GM21381 (cell line): ENCODE data around the gene HOXB5.

Source experiments
- ATAC-seq: cut with Tn5 transposase; IDR thresholded peaks from one replicate; pipeline ENCODE4 v1.9.1; 2021; ENCODE audit warnings: mild to moderate bottlenecking, moderate library complexity; ENCODE audit not compliant: unreplicated experiment

Gene HOXB5

DNA sequence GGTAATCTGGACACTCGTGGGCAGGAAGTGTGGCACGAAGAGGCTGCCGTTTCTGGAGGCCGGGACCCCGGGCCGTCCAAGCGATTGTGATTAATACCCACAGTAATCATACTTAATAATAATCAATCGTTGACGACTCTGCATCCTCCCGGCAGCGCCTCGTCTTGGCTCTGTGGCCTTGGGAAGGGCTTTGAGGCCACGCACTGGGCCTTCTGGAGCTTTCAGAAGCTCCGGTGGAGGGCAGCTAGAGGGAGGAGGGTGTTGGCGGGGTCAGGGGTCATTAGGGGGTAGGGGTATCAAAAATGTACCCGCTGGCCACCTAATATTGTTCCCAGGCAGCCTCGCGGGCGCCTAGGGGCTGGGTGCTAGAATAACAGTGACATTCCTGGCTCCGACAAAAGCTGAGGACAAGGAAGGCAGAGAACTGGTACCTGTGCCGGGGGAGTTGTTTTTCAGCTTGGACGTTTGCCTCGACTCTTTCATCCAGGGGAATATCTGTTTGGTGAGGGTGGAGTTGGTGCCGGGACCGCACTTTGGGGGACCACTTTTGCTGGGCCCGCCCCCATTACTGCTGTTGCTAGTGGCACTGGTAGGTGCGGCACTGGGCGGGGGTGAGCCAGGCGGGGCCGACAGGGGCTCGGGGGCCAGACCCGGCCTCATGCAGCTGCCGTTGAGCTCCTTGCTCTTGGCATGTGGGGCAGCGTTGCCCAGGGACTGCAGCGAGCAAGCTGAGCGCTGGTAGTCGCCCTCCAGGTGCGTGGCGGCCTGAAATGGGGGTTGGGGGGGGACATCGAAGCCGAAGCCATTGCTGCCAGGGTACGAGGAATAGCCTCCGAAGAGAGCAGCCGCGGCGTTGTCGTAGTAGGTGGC, 41.7 kb downstream of the HOXB5 start:
- ATAC-seq = no peak

DNA sequence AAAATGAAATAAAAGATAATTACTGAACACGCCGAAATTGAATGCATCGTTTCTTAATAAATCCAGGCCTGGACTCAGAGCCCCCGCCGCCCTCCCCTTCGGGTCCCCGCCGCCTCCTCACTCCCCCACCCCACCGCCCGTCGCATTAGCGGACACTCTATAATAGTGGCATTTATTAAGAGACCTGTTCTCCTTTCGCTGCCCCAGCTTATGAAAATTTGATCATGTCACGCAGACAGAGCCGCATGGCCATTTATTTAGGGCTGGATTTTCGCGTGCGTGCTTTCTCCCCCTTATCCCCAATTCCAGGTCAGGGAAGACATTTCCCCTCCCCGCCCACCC, 42.4 kb downstream of the HOXB5 start:
- no peak for ATAC-seq

DNA sequence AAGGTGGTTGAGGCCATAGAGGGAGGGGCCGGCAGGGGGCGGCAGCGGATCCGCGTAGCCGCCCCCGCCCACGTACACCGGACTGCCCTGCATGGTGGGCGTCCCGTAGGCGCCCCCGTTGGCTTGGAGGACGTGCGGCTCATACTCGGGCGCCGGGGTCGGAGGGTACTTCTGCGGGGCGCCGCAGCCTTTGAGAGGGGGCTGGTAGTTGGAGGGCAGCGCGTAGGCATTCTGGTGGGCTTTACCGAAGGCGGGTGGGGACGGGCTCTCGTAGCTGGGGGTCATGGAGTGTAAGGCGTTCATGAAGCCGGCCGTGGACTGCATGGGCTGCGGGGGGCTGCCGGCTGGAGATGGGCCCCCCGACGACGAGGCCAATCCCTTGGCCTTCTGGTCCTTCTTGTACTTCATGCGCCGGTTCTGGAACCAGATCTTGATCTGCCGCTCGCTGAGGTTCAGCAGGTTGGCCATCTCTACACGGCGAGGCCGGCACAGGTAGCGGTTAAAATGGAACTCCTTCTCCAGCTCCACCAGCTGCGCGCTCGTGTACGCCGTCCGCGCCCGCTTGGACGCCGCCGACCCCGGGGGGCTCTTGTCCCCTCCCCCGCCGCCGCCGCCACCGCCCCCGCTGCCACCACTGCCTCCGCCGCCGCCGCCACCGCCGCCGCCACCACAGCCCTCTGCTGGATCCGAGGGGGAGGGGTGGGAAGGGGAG, 42.9 kb downstream of the HOXB5 start:
- ATAC-seq = no peak

DNA sequence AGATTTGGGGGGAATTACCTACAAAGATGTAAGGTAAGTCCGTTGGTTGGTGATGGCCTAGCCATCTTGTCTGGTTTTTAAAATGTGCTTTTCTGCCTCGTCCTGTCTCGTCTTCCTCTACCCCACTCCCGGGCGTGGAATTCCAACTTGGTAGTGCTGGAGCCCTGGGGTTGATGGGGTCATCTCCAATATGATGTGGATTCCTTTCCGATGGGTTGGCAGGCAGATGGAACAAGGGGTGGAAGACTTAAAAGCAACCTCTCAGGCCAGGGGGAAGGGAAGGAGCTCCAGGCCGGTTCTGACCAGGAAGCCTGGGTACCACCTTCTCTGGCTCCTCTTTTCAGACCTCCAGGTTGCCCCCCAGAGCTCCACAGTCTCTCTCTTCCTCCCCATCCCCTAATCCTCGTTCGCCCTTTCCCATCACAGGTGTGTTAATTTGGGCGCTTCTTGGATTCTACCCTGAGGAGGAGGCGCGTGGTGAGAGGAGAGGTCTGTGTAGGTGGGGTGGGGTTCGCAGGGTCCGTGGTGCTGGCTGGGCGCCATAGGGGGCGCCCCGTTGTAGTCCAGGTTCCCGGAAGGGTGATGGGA, 43.6 kb downstream of the HOXB5 start:
- ATAC-seq = no peak

DNA sequence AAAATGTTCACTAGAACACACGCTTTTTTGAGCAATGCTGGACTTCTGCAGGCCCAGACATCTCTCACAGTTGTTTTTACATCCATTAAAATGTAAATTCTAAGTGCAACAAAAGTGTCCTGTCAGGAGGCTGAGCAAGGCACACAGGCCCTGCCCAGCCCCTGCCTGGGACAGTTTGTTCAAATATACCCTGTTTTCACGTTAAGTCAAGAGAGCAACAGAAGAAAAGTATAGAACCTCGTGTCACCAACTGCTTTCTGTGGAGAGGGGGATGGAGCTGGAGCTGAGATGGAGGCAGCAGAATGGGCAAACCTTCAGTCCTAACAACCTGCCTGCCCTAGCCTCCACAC, 44.3 kb downstream of the HOXB5 start:
- ATAC-seq = no peak

DNA sequence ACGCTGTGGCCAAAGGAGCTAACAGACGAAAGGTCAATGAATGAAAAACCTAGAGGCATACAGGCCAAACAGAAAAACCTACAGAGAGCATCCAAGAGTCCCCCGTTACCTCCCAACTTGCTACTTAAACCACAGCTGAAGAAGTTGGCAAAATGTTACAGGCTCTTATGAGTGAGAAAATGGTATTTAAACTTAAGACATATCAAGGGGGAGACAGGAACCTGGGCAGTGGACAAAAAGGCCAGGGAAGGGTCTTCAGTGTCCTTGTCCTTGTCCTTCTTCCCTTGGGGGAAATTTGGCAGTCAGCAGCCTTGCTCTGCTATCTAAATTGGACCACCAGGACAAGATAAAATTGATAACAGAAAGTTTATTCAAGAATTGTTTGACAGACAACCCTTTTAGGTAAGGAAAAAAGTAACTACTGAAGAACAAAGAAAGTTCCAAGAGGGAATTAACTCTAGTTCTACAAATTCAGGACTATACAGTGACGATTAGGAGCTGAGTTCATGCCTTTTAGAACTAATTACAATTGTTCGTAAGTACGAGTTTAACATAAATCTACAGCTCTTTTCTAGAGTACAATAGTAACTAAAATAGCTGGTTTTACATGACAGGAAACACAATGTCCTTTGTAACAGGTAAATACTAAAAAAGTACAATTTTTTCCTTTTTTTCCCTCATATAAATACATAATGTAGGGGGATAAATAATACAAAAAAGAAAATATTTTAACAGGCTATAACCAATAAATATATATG, 44.9 kb downstream of the HOXB5 start:
- ATAC-seq = no peak

DNA sequence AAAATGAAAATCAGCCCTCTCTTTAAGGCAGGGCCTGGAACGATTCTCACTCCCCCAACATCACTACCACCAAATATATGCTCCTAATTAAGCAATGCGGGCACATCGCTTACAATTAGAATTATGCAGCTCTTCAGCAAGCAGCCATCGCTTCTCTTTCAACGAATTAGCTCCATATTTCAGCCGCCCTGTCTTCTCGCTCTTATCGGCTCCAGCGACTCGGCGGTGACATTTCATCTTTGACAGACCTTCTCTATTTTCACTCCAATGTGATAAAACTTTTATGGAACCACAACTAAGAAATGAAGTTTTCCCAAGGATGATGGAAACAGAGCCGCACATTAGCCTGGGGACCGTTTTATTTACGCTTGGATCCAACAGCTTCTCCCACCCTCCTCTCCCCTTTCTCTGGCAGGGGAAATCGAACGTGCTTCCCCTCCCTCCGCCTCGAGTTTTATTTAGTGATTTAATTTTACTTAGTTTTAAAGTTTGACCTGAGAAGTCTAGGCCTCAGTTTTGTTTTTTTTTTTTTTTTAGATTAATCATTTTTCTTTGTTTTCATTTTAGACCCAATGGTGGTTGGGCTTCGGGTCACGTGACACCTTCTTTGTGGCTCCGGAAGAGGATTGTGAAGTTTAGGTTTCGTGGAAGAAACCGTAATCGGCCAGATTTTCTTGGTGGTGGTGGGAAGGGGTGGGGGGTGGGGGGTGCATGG, 45.6 kb downstream of the HOXB5 start:
- no peak for ATAC-seq

DNA sequence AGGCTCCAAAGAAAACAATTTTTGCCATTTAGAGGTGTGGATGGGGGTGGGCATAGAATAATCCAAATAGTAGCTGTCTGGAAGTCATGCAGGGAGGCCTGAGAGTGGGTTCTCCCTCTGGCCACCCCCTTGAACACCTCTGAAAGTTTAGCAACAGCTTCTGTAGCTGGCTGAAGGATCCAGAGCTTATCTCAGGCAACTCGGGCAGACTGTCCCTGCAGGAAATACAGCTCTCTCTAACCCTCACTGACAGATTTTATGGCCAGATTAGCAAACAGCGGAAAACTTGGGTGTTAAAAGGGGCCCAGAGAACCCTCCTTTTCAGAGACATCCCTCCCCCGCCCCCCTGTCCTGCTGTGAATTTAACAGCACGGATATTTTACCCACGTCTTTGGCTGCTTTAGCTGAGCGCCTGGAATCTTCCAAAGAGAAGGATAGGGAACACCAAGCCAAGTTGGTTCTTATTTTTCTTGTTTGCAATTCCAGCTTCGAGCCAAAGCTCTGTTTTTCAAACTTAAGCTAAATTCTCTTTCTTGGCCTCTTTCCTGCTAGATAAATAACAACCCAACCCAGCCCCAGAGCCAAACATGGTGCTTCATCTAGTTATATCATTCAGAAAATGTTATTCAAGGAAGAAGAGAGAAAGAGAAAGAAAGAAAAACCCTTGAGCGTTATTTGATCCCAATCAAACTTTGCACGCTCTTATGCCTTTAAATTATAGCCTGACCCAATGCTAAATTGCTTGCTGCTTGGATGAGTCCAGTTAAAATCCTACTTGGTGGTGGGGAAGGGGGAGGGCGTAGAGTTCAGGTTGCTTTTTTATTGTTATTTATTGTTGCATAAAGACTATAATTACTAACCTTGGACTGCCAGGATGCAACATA, 46.4 kb downstream of the HOXB5 start:
- ATAC-seq = no peak

DNA sequence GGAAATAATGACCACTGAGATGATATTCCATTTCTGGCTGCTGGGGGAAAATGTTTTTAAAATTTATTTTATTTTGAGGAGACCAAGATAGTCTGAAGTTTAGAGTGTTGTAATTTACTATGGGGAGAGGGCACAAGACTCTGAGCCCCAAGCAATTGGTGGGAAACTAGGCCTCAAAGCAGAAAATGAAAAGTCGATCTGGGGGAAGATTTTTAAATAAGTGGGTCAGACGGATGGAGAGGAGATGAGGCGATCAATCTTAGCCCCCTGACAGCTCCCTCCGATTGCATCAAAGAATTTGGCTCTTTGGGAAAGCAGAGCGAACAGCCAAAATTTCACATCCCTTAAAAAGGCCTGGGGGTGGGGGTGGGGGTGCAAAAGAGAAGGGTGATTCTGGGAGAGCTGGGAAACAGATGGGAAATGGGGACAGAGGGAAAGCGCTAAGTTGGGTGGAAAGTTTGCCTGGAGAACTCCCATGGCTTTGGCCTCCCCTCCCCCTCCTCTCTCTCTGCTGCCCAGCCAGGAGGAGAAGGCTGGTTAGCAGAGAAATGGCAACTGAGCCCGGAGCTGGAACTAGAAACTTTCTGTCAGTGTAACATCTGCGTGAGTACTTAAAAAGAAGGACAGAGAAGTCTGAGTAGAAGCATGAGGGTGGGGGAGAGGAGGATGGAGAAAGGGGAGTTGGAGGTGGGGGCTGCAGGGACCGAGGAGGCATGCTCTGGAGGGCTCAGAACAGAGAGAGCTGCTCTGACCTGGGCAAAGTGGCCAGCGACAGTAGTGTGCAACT, 47.2 kb downstream of the HOXB5 start:
- no peak for ATAC-seq

DNA sequence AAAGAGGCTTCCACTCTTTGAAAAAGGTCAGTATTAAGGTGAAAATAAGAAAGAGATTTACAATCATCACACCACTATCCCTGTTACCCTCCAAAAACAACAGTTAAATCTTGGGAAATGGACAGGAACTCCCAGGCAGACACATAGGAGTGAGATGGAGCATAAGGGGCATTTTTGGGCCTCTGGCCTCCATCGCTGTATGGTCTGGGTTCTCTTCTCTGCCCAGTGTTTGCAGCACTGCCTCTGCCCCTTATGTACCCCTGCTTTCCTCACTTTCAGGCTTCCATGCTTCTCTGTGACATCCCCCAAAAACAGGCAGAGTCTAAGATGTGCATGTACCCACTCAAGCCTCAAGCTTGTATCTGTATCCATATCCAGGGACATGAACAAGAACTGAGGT, 48.0 kb downstream of the HOXB5 start:
- ATAC-seq = no peak

DNA sequence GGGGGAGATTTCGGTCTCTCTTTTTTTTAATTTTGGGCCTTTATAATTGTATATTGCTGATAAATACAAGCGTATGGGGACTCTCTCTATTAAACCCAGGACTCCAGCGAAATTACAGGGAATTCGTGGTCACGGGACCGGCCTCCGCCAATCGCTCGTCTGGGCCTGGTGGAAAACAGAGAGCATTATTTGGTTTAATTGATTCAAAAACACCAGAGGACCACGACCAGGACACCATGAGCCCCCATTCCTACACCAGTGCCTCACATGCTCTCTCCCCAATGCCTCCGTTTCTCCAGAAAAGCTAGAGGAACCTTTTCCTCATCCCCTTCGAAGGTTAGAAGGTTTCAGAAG, 48.6 kb downstream of the HOXB5 start, which contains the start of gene HOXB2:
TSS of gene HOXB2 (minus strand) at position 88 of the 354 bp plus-strand sequence. CDS start 198 bp downstream, outside the sequence.
- no peak for ATAC-seq

DNA sequence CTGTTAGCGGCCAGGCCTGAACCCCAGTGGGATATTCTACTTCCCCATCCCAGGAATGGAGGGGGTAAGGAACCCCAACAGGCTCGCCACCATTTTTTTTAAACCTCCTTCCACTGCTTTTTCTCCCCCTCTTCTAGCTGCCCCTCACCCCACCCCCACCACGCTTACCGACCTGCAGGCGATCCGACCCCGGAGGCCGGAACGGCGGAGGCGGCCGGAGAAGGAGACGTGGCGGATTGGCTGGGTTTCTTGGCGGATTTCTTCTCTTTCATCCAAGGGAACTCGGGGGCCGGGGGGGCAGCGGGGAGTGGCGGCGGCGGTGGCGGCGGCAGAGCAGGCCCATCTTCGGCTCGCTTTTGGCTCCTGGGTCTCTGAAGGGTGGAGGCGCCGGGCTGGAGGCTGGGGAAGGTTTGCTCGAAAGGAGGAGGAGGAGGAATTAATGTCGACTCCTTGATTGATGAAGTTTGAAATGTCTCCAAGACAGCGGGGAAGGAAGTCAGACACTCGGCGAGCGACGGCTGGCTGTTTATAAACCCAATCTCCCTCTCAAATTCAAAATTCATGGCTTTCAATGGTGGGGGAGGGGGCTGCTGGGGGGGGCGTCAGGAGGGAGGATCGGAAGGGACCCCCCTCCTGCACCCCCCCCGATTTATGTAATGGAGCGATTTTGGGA, 49.1 kb downstream of the HOXB5 start:
- no peak for ATAC-seq

DNA sequence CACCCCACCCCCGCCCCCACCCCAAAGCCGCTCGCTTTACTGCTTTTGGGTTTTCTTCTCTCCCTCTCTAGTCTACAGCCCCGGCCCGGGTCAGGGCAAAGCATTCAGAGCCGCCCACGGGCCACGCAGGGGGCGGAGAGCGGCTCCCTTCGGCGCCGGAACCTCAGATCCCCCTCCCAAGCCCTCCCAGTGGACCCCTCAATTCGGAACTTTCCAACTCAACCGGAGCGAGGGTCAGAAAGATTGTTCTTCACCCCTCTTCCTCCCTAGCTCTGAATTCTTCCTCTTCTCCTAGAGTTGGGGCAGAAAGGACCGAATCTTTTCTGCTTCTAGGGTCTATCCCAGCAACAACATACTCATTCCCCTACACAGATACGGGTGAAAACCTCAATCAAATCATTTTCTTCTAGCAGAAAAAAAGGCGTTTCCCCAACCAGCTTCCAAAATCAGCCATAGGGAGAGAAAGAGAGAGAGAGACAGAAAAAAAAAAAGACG, 49.7 kb downstream of the HOXB5 start:
- no peak for ATAC-seq

DNA sequence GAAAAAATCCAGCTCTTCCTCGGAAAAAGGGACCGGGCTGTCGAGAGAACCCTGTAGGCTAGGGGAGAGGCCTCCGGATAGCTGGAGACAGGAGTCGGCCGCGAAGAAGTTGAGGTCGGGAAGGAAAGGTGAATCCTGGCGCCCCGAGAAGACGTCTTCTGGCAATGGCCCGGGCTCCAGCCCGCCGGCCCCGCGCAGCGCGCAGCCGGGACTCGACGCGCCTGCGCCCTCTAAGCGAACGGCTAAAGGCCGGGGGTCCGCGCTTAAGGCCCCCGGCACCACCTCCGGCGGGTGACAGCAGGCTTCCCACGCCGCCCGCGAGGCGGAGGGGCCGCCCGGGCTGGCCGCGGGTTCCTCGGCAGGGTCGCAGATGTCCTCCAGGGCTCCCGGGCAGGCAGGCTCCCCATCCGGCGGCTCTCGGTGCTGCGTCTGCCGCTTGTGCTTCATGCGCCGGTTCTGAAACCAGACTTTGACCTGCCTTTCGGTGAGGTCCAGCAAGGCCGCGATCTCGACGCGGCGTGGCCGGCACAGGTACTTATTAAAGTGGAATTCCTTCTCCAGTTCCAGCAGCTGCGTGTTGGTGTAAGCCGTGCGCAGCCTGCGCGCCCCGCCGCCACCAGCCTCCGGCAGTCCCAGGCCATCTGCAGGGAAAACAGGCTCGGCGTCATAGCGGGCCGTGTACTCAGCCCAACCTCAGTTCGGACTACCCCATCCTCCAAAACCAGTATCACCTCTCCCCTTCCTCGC, 50.3 kb downstream of the HOXB5 start:
- ATAC-seq = peak; percentile 40

DNA sequence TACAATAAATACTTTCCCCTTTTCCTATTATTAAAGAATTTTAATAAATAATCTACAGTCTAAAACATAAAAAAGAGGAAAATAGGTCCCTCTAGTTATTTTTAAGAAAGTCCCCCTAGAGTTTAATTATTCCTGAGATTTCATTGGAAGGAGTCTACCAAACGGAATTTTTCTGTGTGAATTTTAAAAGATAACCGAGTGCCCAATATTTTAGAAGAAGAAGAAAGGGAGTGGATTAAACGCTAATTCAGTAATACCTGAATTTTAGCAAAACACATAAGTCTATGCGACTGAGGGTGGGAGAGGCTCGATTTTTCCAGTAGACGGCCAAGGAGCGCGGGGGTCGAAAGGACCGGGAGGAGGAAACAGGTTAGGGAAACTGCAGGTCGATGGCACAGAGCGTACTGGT, 50.9 kb downstream of the HOXB5 start:
- no peak for ATAC-seq

DNA sequence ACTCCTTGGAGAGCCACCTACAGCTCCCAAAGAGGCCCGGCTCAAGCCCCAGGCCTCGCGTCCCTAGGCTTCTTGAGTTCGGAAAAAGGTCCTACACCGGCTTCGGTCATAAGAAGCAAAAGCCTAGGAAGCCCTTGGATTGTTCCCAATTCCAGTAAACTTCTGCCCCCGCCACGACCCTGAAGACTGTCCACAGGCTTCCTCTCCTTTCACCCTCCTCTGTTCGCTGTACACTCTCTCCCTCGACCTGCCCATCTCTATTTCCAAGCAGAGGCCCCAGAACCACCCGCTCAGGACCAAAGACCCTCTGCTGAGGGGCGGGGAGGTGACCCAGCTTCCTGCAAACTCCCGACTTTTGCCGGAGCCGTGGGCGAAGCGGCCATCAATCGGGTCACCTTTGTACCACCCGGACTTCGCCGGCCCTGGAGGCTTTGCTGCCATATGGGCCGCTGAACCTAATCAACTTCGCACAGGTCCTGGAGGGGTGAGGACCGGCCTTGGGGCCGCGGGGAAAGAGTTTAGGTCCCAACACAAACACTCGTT, 51.4 kb downstream of the HOXB5 start:
- no peak for ATAC-seq

DNA sequence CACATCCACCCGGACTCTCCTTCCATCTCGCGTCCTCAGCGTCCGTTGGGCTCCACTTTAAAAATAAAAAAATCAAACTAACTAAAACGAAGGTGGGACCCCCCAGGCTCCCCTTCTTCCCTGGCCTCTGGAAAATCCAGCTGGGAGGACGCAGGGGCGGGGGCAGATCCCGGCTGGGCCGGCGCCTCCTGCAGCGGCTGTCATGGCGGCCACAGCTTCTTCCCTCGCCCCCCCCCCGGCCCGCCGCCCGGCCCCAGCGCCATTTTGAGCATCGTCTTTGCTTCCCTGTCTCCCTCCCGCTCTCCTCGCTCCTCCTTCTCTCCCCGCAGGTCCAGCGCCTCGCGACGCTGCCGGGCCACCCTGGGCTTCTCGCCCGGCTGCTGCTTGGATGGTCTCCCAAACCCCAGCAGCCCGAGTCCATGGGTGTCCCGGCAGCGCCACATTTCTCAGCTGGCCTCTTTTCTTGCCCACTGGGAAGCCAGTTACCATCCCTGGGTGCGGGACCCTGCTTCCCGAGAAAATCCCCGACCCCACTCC, 51.9 kb downstream of the HOXB5 start:
- no peak for ATAC-seq
